Neutrophil (primary cell): ENCODE results near the gene IL6R.

Experiments used
- H3K27ac ChIP-seq: fragments of 200-600 bp; sonication (generic); 2 replicates; pipeline ENCODE4 v1.5.1; 2016; ENCODE audit warnings: mild to moderate bottlenecking, moderate library complexity
- H3K27me3 ChIP-seq: fragments of 200-600 bp; sonication (generic); 2 replicates; pipeline ENCODE4 v1.6.0; 2016; ENCODE audit warnings: mild to moderate bottlenecking
- H3K36me3 ChIP-seq: fragments of 200-600 bp; sonication (generic); 2 replicates; pipeline ENCODE4 v1.5.1; 2017
- H3K4me1 ChIP-seq, 2 experiments: fragments of 200-600 bp in 1 of 2; sonication (generic) in 1 of 2; 1 replicate in 1 of 2; 2 replicates in 1 of 2; pipeline versions ENCODE4 v1.5.1 to v1.6.1; 2013 to 2016; ENCODE audit warnings: low read depth in 1 of 2, low read length in 1 of 2, mild to moderate bottlenecking in 1 of 2, moderate library complexity in 1 of 2; ENCODE audit not compliant: control insufficient read depth in 1 of 2, insufficient read depth in 1 of 2
- H3K4me3 ChIP-seq, 2 experiments: fragments of 200-600 bp in 1 of 2; sonication (generic) in 1 of 2; 1 replicate in 1 of 2; 2 replicates in 1 of 2; pipeline ENCODE4 v1.5.1; 2013 to 2016; ENCODE audit warnings: low read depth in 1 of 2, low read length in 1 of 2, mild to moderate bottlenecking in 1 of 2, moderate library complexity in 1 of 2
- H3K9me3 ChIP-seq: fragments of 200-600 bp; sonication (generic); 2 replicates; pipeline ENCODE4 v1.5.1; 2016
- CTCF ChIP-seq: fragments of 200-600 bp; sonication (generic); IDR thresholded peaks from 2 replicates; pipeline ENCODE4 v1.5.1; 2016; ENCODE audit warnings: antibody characterized with exemption

The IL6R gene

GRCh38 chr1:154416471-154417337, 11.6 kb downstream of the IL6R start:
- TF ChIP-seq CTCF, result no peak
- peaks cover 73 to 79% of the 10 kb centered on the region in 2 experiments for H3K4me1 ChIP-seq
- H3K9me3 ChIP-seq, result no peaks in the 10 kb centered on the region
- H3K27me3 ChIP-seq, result no peaks in the 10 kb centered on the region
- no peak overlapping the region for H3K4me3 ChIP-seq
- peaks cover 43% of the 10 kb centered on the region for H3K36me3 ChIP-seq
- H3K27ac ChIP-seq, result peak overlapping the region; percentile 26

DNA sequence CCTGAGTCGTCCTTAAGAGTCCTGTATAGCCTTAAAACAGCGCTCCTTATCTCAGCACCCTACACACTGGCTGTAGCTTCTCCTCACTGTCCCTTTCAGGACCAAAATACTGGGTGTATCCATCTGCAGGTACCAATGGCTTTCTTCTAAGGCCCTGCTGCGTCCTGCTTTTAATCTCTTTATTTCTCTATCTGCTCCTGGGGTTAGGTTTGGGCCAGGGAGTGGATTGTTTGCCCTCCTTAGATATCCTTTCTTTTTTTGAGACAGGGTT, 12.1 kb downstream of the IL6R start:
- H3K4me1 ChIP-seq, result peaks cover 73 to 83% of the 10 kb centered on the region in 2 experiments
- H3K36me3 ChIP-seq, result peaks cover 38% of the 10 kb centered on the region
- H3K27ac ChIP-seq, result peak overlapping the region; percentile 26

GRCh38 chr1:154418062-154418921, 13.1 kb downstream of the IL6R start:
- Histone ChIP-seq H3K36me3 (peaks cover 41% of the 10 kb centered on the region), H3K4me3 (peak overlapping the region; percentile 51 to 55), H3K9me3 (no peaks in the 10 kb centered on the region), H3K4me1 (peaks cover 74 to 88% of the 10 kb centered on the region in 2 experiments), H3K27ac (peak overlapping the region; percentile 92), H3K27me3 (no peaks in the 10 kb centered on the region)
- TF ChIP-seq CTCF, result no peak

More for the DNA sequence above, 12.1 kb downstream of the IL6R start:
- no peak for TF ChIP-seq CTCF
- Histone ChIP-seq H3K9me3 (no peaks in the 10 kb centered on the region), H3K4me3 (no peak overlapping the region), H3K27me3 (no peaks in the 10 kb centered on the region)

- H3K4me1 ChIP-seq, result peaks cover 80 to 93% of the 10 kb centered on the region in 2 experiments
- no peak for TF ChIP-seq CTCF
These were observed 13.9 kb downstream of the IL6R start for GRCh38 chr1:154418923-154419619.

More at GRCh38 chr1:154418923-154419619, 13.9 kb downstream of the IL6R start:
- H3K27me3 ChIP-seq, result no peaks in the 10 kb centered on the region
- peak overlapping the region; percentile 92 for H3K27ac ChIP-seq
- H3K9me3 ChIP-seq, result no peaks in the 10 kb centered on the region
- peak overlapping the region; percentile 51 to 55 for H3K4me3 ChIP-seq
- H3K36me3 ChIP-seq, result peaks cover 41% of the 10 kb centered on the region
